OCI-LY7 (cell line): ENCODE measurements around the gene RAB3IL1. TPM values are rescaled to one million over a fixed set of nuclear protein-coding genes. Genes with fewer than 3 reads are reported as not detected.

Experiments
- BruUV-seq: library from RNA; stranded (reverse); fragments of 400-500 nt; replicated peaks from 2 replicates; lab custom pipeline; 2021; lab: Mats Ljungman, UMichigan
- CTCF ChIA-PET: fragments of 300-600 bp; sonication (Branson Sonifier 250); formaldehyde crosslinking; loops from one replicate; lab custom pipeline; 2022; ENCODE audit warnings: antibody characterized with exemption; ENCODE audit not compliant: unreplicated experiment; lab: Charles Lee
- POLR2A ChIA-PET: fragments of 300-600 bp; sonication (Branson Sonifier 250); formaldehyde crosslinking; loops from one replicate; lab custom pipeline; 2022; ENCODE audit warnings: antibody characterized with exemption; lab: Charles Lee
- DNase-seq: peaks from one replicate; pipeline ENCODE4 v3.0.0-alpha.2; 2015; ENCODE audit warnings: low spot score
- H2AFZ ChIP-seq: fragments of 200-600 bp; sonication (generic), shearing (Covaris generic); 2 replicates; pipeline ENCODE4 v1.6.1; 2014; ENCODE audit warnings: mild to moderate bottlenecking, antibody characterized with exemption, low read length, moderate library complexity
- H3K27ac ChIP-seq: fragments of 200-600 bp; sonication (generic); 2 replicates; pipeline ENCODE4 v1.5.1; 2014; ENCODE audit warnings: mixed run types, low read depth, mild to moderate bottlenecking, moderate library complexity, low read length, inconsistent platforms; ENCODE audit not compliant: poor library complexity, severe bottlenecking
- H3K36me3 ChIP-seq: fragments of 200-600 bp; sonication (generic); 2 replicates; pipeline ENCODE4 v1.6.1; 2014; ENCODE audit warnings: mild to moderate bottlenecking, antibody characterized with exemption, low read length, moderate library complexity, mixed read lengths; ENCODE audit not compliant: insufficient read depth
- H3K4me1 ChIP-seq: fragments of 200-600 bp; sonication (generic); 2 replicates; pipeline ENCODE4 v1.5.1; 2014; ENCODE audit warnings: mild to moderate bottlenecking, low read length; ENCODE audit not compliant: insufficient read depth, poor library complexity, severe bottlenecking
- H3K4me2 ChIP-seq: fragments of 200-600 bp; sonication (generic); 2 replicates; pipeline ENCODE4 v1.6.1; 2014; ENCODE audit warnings: mild to moderate bottlenecking, low read length
- H3K4me3 ChIP-seq: fragments of 200-600 bp; sonication (generic); 2 replicates; pipeline ENCODE4 v1.5.1; 2014; ENCODE audit warnings: mild to moderate bottlenecking, low read depth, low read length; ENCODE audit not compliant: poor library complexity, severe bottlenecking
- H3K79me2 ChIP-seq: fragments of 200-600 bp; sonication (generic); 2 replicates; pipeline ENCODE4 v1.6.1; 2016; ENCODE audit warnings: low read depth, mild to moderate bottlenecking, low read length, moderate library complexity, mixed read lengths; ENCODE audit not compliant: insufficient read depth
- H3K9me2 ChIP-seq: fragments of 200-600 bp; sonication (generic); 2 replicates; pipeline ENCODE4 v1.6.1; 2016; ENCODE audit warnings: mild to moderate bottlenecking, low read length, mixed read lengths; ENCODE audit not compliant: insufficient read depth
- H3K9me3 ChIP-seq: fragments of 200-600 bp; sonication (generic); 2 replicates; pipeline ENCODE4 v1.6.1; 2014; ENCODE audit warnings: mild to moderate bottlenecking, mixed run types, low read length, mixed read lengths
- H4K20me1 ChIP-seq: fragments of 200-600 bp; sonication (generic); 2 replicates; pipeline ENCODE4 v1.6.1; 2014; ENCODE audit warnings: mild to moderate bottlenecking, antibody characterized with exemption, low read length, moderate library complexity, mixed read lengths; ENCODE audit not compliant: insufficient read depth
- EZH2phosphoT487 ChIP-seq: fragments of 200-600 bp; sonication (generic); IDR thresholded peaks from 2 replicates; pipeline ENCODE4 v1.6.1; 2018; ENCODE audit warnings: low read depth, borderline replicate concordance, mild to moderate bottlenecking, mixed run types, antibody characterized with exemption, low read length, moderate library complexity, mixed read lengths
- intact Hi-C: fragments of 100-400 bp; cut with micrococcal nuclease; formaldehyde crosslinking; loops from one replicate; pipeline ENCODE4 v1.10.0; 2022; ENCODE audit not compliant: unreplicated experiment
- total RNA-seq, 2 experiments: library from RNA; depleted of rRNA in 1 of 2; stranded (reverse); fragments of >200 nt in 1 of 2; shearing (Covaris generic) in 1 of 2; gene quantifications; 2 replicates each; pipeline ENCODE4 v1.2.3, GENCODE V29; 2014 to 2022
- TF ChIP-seq, protein P1 (sequence below): fragments of 200-600 bp; sonication (generic); conservative IDR thresholded peaks from 2 replicates; pipeline ENCODE4 v1.5.1; 2014; ENCODE audit warnings: mild to moderate bottlenecking, antibody characterized with exemption, low read length, moderate library complexity, mixed read lengths

The RAB3IL1 gene
- total RNA-seq, 2 experiments from 2014 or later: not detected

DNA sequence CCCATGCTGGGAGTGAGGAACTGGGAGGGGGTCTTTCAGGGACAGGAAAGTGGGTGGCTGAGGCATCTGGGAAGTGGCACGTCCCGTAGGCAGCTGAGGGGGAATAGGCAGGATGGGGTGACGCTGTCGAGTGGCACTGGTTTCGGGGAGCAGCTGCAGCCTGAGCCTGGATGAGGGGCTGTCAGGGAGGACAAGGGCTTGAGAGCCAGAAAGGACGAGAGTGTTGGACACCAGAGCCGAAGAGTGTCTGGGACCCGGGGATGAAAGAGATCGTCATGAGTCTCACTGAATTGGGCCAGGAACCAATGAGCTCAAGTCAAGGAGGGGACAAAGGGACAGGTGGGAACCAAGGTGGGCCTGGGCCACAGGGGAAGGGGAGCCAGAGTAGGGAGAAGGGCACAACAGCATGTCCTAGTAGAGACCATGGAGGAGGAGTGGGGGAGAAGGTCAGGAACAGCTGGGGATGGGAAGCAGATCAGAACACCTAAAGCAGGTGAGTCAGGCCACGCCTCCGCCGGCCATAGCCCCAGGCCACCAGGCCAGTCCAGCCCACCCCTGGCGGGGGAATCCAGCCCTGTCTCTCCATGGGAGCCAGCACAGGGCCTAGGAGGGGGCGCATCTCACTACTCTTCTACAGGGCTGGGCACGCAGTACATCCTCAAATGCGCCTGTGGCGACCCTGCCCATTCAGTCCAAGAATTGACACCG, 4.2 kb downstream of the RAB3IL1 start:
- BruUV-seq: no TSS peak
- intact Hi-C loops: no loop called here
- no peaks in the 10 kb centered on the region for H3K4me1 ChIP-seq
- no peaks in the 10 kb centered on the region for H3K36me3 ChIP-seq
- no peak overlapping the region for H3K4me2 ChIP-seq
- TF ChIP-seq, protein P1, sequence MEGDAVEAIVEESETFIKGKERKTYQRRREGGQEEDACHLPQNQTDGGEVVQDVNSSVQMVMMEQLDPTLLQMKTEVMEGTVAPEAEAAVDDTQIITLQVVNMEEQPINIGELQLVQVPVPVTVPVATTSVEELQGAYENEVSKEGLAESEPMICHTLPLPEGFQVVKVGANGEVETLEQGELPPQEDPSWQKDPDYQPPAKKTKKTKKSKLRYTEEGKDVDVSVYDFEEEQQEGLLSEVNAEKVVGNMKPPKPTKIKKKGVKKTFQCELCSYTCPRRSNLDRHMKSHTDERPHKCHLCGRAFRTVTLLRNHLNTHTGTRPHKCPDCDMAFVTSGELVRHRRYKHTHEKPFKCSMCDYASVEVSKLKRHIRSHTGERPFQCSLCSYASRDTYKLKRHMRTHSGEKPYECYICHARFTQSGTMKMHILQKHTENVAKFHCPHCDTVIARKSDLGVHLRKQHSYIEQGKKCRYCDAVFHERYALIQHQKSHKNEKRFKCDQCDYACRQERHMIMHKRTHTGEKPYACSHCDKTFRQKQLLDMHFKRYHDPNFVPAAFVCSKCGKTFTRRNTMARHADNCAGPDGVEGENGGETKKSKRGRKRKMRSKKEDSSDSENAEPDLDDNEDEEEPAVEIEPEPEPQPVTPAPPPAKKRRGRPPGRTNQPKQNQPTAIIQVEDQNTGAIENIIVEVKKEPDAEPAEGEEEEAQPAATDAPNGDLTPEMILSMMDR: no peak
- TF ChIP-seq EZH2phosphoT487: no peak
- H4K20me1 ChIP-seq: no peaks in the 10 kb centered on the region
- no peak overlapping the region for H3K4me3 ChIP-seq
- CTCF ChIA-PET: no interaction called here
- no peak overlapping the region for H2AFZ ChIP-seq
- H3K9me3 ChIP-seq: no peaks in the 10 kb centered on the region
- no peaks in the 10 kb centered on the region for H3K9me2 ChIP-seq
- no peaks in the 10 kb centered on the region for H3K79me2 ChIP-seq
- POLR2A ChIA-PET: no interaction called here
- no peak for DNase-seq
- H3K27ac ChIP-seq: no peak overlapping the region

DNA sequence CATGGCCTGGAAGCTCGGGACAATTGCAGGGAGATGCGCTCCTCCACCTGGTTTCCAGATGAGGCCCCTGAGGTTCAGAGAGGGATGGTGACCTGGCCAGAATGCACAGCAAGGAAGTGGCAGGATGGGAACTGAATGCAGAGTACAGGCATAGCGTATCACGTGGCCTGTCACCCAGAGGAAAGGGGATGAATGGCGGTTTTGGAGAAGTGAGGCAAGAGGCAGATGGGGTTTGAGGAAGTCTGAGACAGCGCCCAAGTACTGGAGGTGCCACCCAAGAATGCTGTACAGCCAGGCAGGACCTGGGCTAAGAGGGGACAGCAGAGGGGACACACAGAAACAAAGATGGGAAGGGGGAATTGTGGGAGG, 4.9 kb downstream of the RAB3IL1 start:
- Histone ChIP-seq H4K20me1 (no peaks in the 10 kb centered on the region), H3K79me2 (no peaks in the 10 kb centered on the region), H3K27ac (no peak overlapping the region), H3K4me1 (no peaks in the 10 kb centered on the region), H3K9me2 (no peaks in the 10 kb centered on the region), H3K36me3 (no peaks in the 10 kb centered on the region), H3K4me2 (no peak overlapping the region), H2AFZ (no peak overlapping the region), H3K9me3 (no peaks in the 10 kb centered on the region), H3K4me3 (no peak overlapping the region)
- intact Hi-C loops: no loop called here
- ChIA-PET CTCF (no interaction called here), POLR2A (no interaction called here)
- no peak for DNase-seq
- TF ChIP-seq, protein P1: no peak
- no peak for TF ChIP-seq EZH2phosphoT487
- no TSS peak for BruUV-seq

DNA sequence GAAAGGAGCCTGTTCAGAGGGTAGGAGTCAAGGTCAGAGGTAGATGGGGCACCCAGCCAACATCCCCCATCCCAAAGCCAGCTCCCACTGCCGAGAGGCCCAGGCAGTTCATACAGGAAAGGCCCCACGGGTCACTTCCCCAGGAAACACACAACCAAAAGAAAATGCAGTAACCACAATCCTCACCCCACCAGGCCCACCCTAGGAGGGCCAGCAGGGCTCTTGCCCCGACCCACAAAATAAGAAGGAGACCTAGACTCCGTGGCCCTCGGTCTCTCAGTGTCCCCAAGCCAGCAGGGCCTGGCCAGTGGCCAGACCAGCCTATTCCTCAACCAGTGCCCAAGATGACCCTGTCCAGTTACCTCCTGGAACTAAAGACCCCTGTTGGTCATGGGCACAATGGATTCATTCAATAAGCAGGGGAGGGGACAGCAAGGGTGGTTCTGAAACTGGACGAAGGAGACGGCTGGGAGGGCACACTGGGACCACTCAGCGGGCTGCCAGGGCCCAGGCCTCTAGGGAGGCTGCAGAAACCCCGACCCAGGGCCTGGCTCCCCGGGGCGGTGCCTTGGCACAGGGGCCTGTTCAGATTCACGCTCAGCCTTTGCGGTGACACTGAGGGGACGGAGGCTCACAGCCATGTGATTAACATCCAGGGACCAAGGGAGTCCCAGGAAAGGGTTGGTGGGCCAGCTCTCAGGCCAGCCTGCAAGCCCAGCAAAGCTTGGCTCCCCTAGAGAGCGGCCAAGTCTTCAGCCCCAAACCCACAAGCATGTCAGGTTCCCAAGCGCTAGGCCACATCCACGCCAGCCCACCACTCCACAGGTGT, 5.5 kb downstream of the RAB3IL1 start:
- ChIA-PET POLR2A (no interaction called here), CTCF (no interaction called here)
- Histone ChIP-seq H3K9me2 (no peaks in the 10 kb centered on the region), H3K4me1 (no peaks in the 10 kb centered on the region), H3K36me3 (no peaks in the 10 kb centered on the region), H2AFZ (no peak overlapping the region), H3K4me2 (no peak overlapping the region), H4K20me1 (no peaks in the 10 kb centered on the region), H3K27ac (no peak overlapping the region), H3K4me3 (no peak overlapping the region), H3K79me2 (no peaks in the 10 kb centered on the region), H3K9me3 (no peaks in the 10 kb centered on the region)
- no peak for DNase-seq
- BruUV-seq: no TSS peak
- no peak for TF ChIP-seq EZH2phosphoT487
- TF ChIP-seq, protein P1: no peak
- intact Hi-C loops: no loop called here
